K562 (cell line): Measurements from ENCODE around the gene LRRIQ4. TPM values are rescaled to one million over a fixed set of nuclear protein-coding genes. Genes with fewer than 3 reads are reported as not detected.

Experiments used
- BHLHE40 ChIP-seq: IDR thresholded peaks from 2 replicates; pipeline ENCODE4 v1.6.1; 2011; ENCODE audit warnings: low read length, improper control_type of control experiment
- CBX3 ChIP-seq, 2 experiments: IDR thresholded peaks; 1 replicate in 1 of 2; 2 replicates in 1 of 2; pipeline ENCODE4 v1.6.1; 2012; ENCODE audit warnings: inconsistent platforms in 2 of 2, low read length in 2 of 2, borderline replicate concordance in 1 of 2, control low read depth in 1 of 2
- CXXC5 ChIP-seq: fragments of 250-450 bp; sonication (Bioruptor Pico); IDR thresholded peaks from 2 replicates; pipeline ENCODE4 v1.8.0; 2022; ENCODE audit warnings: inconsistent platforms, mild to moderate bottlenecking, moderate library complexity
- FOXK1 ChIP-seq: sonication (generic); formaldehyde crosslinking; IDR thresholded peaks from 2 replicates; pipeline ENCODE4 v1.8.0; 2022; ENCODE audit warnings: missing genetic modification reagents, mild to moderate bottlenecking, borderline replicate concordance
- KAT2B ChIP-seq: IDR thresholded peaks from one replicate; pipeline ENCODE4 v1.6.1; 2012; ENCODE audit warnings: low read depth, mild to moderate bottlenecking, control low read depth, inconsistent platforms, low read length, moderate library complexity
- NCOA6 ChIP-seq: fragments of 450-650 bp; IDR thresholded peaks from 2 replicates; pipeline ENCODE4 v1.6.1; 2017; ENCODE audit warnings: mild to moderate bottlenecking
- NR2F6 ChIP-seq: fragments of 450-650 bp; formaldehyde crosslinking; IDR thresholded peaks from 2 replicates; pipeline ENCODE4 v1.4.0; 2020; ENCODE audit warnings: mild to moderate bottlenecking
- PHB2 ChIP-seq: fragments of 450-650 bp; IDR thresholded peaks from 2 replicates; pipeline ENCODE4 v1.6.1; 2017; ENCODE audit warnings: low read depth
- RBM14 ChIP-seq: fragments of 200-400 bp; formaldehyde crosslinking; IDR thresholded peaks from 2 replicates; pipeline ENCODE4 v1.6.1; 2018; ENCODE audit warnings: low read depth, mild to moderate bottlenecking, low read length, moderate library complexity, borderline replicate concordance; ENCODE audit not compliant: insufficient read depth
- ZFP30 ChIP-seq: fragments of 250-450 bp; sonication (Bioruptor Pico); IDR thresholded peaks from 2 replicates; pipeline ENCODE4 v1.8.0; 2022; ENCODE audit warnings: moderate library complexity, mild to moderate bottlenecking, inconsistent platforms, borderline replicate concordance
- ZNF778 ChIP-seq: fragments of 450-650 bp; formaldehyde crosslinking; IDR thresholded peaks from 2 replicates; pipeline ENCODE4 v1.4.0; 2020; ENCODE audit warnings: mild to moderate bottlenecking, moderate library complexity
- polyA plus RNA-seq, 8 experiments: library from polyadenylated mRNA; depleted of rRNA in 4 of 8; stranded (reverse) in 5 of 8; unstranded in 3 of 8; fragments of >200 nt; fragmentation: Nextera tagmentation in 2 of 8; fragmentation: Illumina TruSeq in 1 of 8; extraction: Ambion mirVana in 2 of 8; extraction: Trizol in 1 of 8; gene quantifications; 2 replicates each; pipeline versions ENCODE4 v1.2.1 to v1.2.3, GENCODE V29; 2011 to 2014; ENCODE audit warnings: inconsistent platforms in 1 of 8, missing spikeins in 1 of 8
- total RNA-seq, 7 experiments: library from RNA; depleted of rRNA in 6 of 7; stranded (reverse); fragments of >200 nt in 6 of 7; fragmentation: Illumina TruSeq in 2 of 7; extraction: Trizol in 2 of 7; gene quantifications; 2 replicates each; pipeline versions ENCODE4 v1.2.1 to v1.2.3, GENCODE V29; 2011 to 2021; ENCODE audit warnings: low replicate concordance in 1 of 7
- TF ChIP-seq, protein P1 (sequence below): fragments of 250-450 bp; sonication (Bioruptor Pico); IDR thresholded peaks from 2 replicates; pipeline ENCODE4 v1.8.0; 2022; ENCODE audit warnings: moderate library complexity, mild to moderate bottlenecking, inconsistent platforms
- TF ChIP-seq, protein P2 (sequence below): fragments of 250-450 bp; sonication (Bioruptor Pico); IDR thresholded peaks from 2 replicates; pipeline ENCODE4 v1.6.1; 2021; ENCODE audit warnings: mild to moderate bottlenecking
- TF ChIP-seq, protein P3 (sequence below): sonication (generic); formaldehyde crosslinking; IDR thresholded peaks from 2 replicates; pipeline ENCODE4 v1.8.0; 2022; ENCODE audit warnings: mild to moderate bottlenecking, missing genetic modification reagents

LRRIQ4 gene
- total and polyA plus RNA-seq, 9 of the 15 experiments (the other 6 are each of a cell fraction or from before 2014, with no cell fraction given), result not detected

DNA sequence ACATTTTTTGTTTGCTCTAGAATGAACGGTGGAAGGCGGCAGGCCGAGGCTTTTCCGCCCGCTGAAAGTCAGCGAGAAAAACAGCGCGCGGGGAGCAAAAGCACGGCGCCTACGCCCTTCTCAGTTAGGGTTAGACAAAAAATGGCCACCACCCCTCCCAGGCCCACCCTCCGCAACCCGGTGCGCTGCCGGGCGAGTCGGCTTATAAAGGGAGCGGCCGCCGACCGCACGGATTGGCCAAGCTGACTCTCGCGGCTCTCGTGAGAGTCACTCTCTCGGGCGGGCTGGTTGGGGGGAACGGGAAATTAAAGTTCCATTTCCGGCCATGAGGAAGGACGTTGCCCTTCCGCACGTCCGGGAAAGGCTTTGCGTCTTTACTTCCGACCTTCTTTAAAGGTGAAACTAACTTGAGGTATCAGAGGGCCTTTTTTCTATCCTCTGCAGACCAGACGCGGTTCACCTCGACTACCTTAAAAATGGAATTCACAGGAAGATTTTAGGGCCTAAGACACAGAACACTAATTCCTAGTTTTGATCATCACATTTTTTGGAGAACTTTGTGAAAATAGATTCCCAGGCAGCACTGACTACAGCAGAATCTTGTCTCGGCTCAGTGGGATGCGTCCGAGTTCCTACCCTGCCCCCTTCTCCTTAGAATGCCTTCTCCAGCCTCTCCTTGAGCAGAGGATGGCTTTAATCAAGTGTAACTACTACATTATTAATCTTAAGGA lies 47.6 kb upstream of the LRRIQ4 start, which contains the start of gene TERC (continued):
- TF ChIP-seq NR2F6, result no peak
- peak; percentile 83 for TF ChIP-seq CXXC5
- TF ChIP-seq FOXK1 (CRISPR knock-in tag), result no peak
- peak; percentile 31; the same call in 1 of the 2 replicates for TF ChIP-seq BHLHE40
- TF ChIP-seq, protein P1, sequence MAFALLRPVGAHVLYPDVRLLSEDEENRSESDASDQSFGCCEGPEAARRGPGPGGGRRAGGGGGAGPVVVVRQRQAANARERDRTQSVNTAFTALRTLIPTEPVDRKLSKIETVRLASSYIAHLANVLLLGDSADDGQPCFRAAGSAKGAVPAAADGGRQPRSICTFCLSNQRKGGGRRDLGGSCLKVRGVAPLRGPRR (CRISPR knock-in tag), result 0 out of 2 replicates have a peak, but pooled peaks have one; percentile 17
- TF ChIP-seq, protein P2, sequence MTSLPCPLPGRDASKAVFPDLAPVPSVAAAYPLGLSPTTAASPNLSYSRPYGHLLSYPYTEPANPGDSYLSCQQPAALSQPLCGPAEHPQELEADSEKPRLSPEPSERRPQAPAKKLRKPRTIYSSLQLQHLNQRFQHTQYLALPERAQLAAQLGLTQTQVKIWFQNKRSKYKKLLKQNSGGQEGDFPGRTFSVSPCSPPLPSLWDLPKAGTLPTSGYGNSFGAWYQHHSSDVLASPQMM (CRISPR knock-in tag), result no peak
- no peak for TF ChIP-seq RBM14
- no peak for TF ChIP-seq ZNF778 (CRISPR knock-in tag)
- no peak for TF ChIP-seq PHB2
- no peak for TF ChIP-seq KAT2B
- TF ChIP-seq, protein P3, sequence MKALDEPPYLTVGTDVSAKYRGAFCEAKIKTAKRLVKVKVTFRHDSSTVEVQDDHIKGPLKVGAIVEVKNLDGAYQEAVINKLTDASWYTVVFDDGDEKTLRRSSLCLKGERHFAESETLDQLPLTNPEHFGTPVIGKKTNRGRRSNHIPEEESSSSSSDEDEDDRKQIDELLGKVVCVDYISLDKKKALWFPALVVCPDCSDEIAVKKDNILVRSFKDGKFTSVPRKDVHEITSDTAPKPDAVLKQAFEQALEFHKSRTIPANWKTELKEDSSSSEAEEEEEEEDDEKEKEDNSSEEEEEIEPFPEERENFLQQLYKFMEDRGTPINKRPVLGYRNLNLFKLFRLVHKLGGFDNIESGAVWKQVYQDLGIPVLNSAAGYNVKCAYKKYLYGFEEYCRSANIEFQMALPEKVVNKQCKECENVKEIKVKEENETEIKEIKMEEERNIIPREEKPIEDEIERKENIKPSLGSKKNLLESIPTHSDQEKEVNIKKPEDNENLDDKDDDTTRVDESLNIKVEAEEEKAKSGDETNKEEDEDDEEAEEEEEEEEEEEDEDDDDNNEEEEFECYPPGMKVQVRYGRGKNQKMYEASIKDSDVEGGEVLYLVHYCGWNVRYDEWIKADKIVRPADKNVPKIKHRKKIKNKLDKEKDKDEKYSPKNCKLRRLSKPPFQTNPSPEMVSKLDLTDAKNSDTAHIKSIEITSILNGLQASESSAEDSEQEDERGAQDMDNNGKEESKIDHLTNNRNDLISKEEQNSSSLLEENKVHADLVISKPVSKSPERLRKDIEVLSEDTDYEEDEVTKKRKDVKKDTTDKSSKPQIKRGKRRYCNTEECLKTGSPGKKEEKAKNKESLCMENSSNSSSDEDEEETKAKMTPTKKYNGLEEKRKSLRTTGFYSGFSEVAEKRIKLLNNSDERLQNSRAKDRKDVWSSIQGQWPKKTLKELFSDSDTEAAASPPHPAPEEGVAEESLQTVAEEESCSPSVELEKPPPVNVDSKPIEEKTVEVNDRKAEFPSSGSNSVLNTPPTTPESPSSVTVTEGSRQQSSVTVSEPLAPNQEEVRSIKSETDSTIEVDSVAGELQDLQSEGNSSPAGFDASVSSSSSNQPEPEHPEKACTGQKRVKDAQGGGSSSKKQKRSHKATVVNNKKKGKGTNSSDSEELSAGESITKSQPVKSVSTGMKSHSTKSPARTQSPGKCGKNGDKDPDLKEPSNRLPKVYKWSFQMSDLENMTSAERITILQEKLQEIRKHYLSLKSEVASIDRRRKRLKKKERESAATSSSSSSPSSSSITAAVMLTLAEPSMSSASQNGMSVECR (CRISPR knock-in tag), result no peak
- TF ChIP-seq ZFP30 (CRISPR knock-in tag), result peak; percentile 49; the same call in 1 of the 2 replicates
- TF ChIP-seq NCOA6, result no peak
- TF ChIP-seq CBX3 (IDR thresholded peaks at IDR 0.05; ENCODE audit: borderline replicate concordance in 1 of 2, low read length in 2 of 2), result peak in 1 of 2 experiments; percentile 47; a peak in 2 of 3 replicates
